DOHH2 (cell line): Measurements from ENCODE around the gene ZNF608.

Source experiments
- H3F3A ChIP-seq: fragments of 200-600 bp; sonication (generic), shearing (Covaris generic); 2 replicates; pipeline ENCODE4 v1.6.0; 2016; ENCODE audit warnings: antibody characterized with exemption, mild to moderate bottlenecking; ENCODE audit not compliant: control insufficient read depth, insufficient read depth
- H3K27ac ChIP-seq: fragments of 200-600 bp; sonication (generic); 2 replicates; pipeline ENCODE4 v1.5.1; 2014; ENCODE audit warnings: low read depth, mild to moderate bottlenecking, low read length, moderate library complexity
- H3K27me3 ChIP-seq: fragments of 200-600 bp; sonication (generic); 2 replicates; pipeline ENCODE4 v1.6.1; 2014; ENCODE audit warnings: mild to moderate bottlenecking, low read length, mixed read lengths; ENCODE audit not compliant: control insufficient read depth
- H3K36me3 ChIP-seq: fragments of 200-600 bp; sonication (generic); 2 replicates; pipeline ENCODE4 v1.6.1; 2014; ENCODE audit warnings: mild to moderate bottlenecking, low read length, moderate library complexity, mixed read lengths; ENCODE audit not compliant: control insufficient read depth
- H3K4me1 ChIP-seq: fragments of 200-600 bp; sonication (generic); 2 replicates; pipeline ENCODE4 v1.6.1; 2014; ENCODE audit warnings: mild to moderate bottlenecking, low read length, mixed read lengths; ENCODE audit not compliant: control insufficient read depth
- H3K4me2 ChIP-seq: fragments of 200-600 bp; sonication (generic); 2 replicates; pipeline ENCODE4 v1.6.0; 2014; ENCODE audit warnings: mild to moderate bottlenecking, low read length, moderate library complexity
- H3K4me3 ChIP-seq: fragments of 200-600 bp; sonication (generic); 2 replicates; pipeline ENCODE4 v1.5.1; 2014; ENCODE audit warnings: mild to moderate bottlenecking, low read length, mixed read lengths
- H3K79me2 ChIP-seq: fragments of 200-600 bp; sonication (generic); 2 replicates; pipeline ENCODE4 v1.6.1; 2014; ENCODE audit warnings: mild to moderate bottlenecking, low read length, mixed read lengths; ENCODE audit not compliant: control insufficient read depth
- H3K9me2 ChIP-seq: fragments of 200-600 bp; sonication (generic); replicated peaks from 2 replicates; pipeline ENCODE4 v1.6.1; 2014; ENCODE audit warnings: mild to moderate bottlenecking, low read length, mixed read lengths; ENCODE audit not compliant: control insufficient read depth
- H3K9me3 ChIP-seq: fragments of 200-600 bp; sonication (generic); 2 replicates; pipeline ENCODE4 v1.6.1; 2014; ENCODE audit warnings: antibody characterized with exemption, low read length, mixed read lengths; ENCODE audit not compliant: control insufficient read depth, insufficient read depth
- H4K20me1 ChIP-seq: fragments of 200-600 bp; sonication (generic); 2 replicates; pipeline ENCODE4 v1.6.0; 2014; ENCODE audit warnings: low read depth, mild to moderate bottlenecking, antibody characterized with exemption, low read length, moderate library complexity; ENCODE audit not compliant: control insufficient read depth, insufficient read depth
- CTCF ChIP-seq: fragments of 200-600 bp; sonication (generic); IDR thresholded peaks from one replicate; pipeline ENCODE4 v1.5.1; 2014; ENCODE audit warnings: antibody characterized with exemption, mild to moderate bottlenecking, low read depth, low read length; ENCODE audit not compliant: poor library complexity, severe bottlenecking
- EZH2phosphoT487 ChIP-seq: fragments of 200-600 bp; sonication (generic); IDR thresholded peaks from 2 replicates; pipeline ENCODE4 v1.6.1; 2017; ENCODE audit warnings: borderline replicate concordance, mild to moderate bottlenecking, antibody characterized with exemption, low read length, moderate library complexity, mixed read lengths

The ZNF608 gene

GRCh38 chr5:124748687-124749594, 2.5 kb upstream of the ZNF608 start:
- H3K27me3 ChIP-seq, result no peaks in the 10 kb centered on the region
- peaks cover 27% of the 10 kb centered on the region for H3K79me2 ChIP-seq
- H3K27ac ChIP-seq, result peak overlapping the region; percentile 98
- peaks cover 8% of the 10 kb centered on the region; the same call in 1 of the 2 replicates for H3K36me3 ChIP-seq
- H3F3A ChIP-seq, result peaks cover 20% of the 10 kb centered on the region
- no peaks in the 10 kb centered on the region for H3K9me3 ChIP-seq
- H3K4me3 ChIP-seq, result peak overlapping the region; percentile 77
- H4K20me1 ChIP-seq, result no peaks in the 10 kb centered on the region
- peaks cover 47% of the 10 kb centered on the region for H3K4me1 ChIP-seq
- peak overlapping the region; percentile 93 for H3K4me2 ChIP-seq
- TF ChIP-seq CTCF, result no peak
- no peak for TF ChIP-seq EZH2phosphoT487
- H3K9me2 ChIP-seq, result no peaks in the 10 kb centered on the region

GRCh38 chr5:124747791-124748686, 1.6 kb upstream of the ZNF608 start:
- H3F3A ChIP-seq, result peaks cover 20% of the 10 kb centered on the region
- H3K79me2 ChIP-seq, result peaks cover 36% of the 10 kb centered on the region
- H3K9me3 ChIP-seq, result no peaks in the 10 kb centered on the region
- no peaks in the 10 kb centered on the region for H3K9me2 ChIP-seq
- H4K20me1 ChIP-seq, result no peaks in the 10 kb centered on the region
- peak overlapping the region; percentile 98 for H3K27ac ChIP-seq
- peak overlapping the region; percentile 77 for H3K4me3 ChIP-seq
- TF ChIP-seq CTCF (no peak), EZH2phosphoT487 (no peak)
- no peaks in the 10 kb centered on the region for H3K27me3 ChIP-seq
- peaks cover 54% of the 10 kb centered on the region for H3K4me1 ChIP-seq
- H3K36me3 ChIP-seq, result peaks cover 10% of the 10 kb centered on the region; the same call in 1 of the 2 replicates
- peak overlapping the region; percentile 93 for H3K4me2 ChIP-seq

GRCh38 chr5:124746916-124747790, 714 bp upstream of the ZNF608 start:
- no peaks in the 10 kb centered on the region for H3K9me2 ChIP-seq
- peaks cover 13% of the 10 kb centered on the region; the same call in 1 of the 2 replicates for H3K36me3 ChIP-seq
- H3K27me3 ChIP-seq, result no peaks in the 10 kb centered on the region
- no peaks in the 10 kb centered on the region for H4K20me1 ChIP-seq
- H3K4me1 ChIP-seq, result peaks cover 63% of the 10 kb centered on the region
- peak overlapping the region; percentile 77 for H3K4me3 ChIP-seq
- H3K4me2 ChIP-seq, result peak overlapping the region; percentile 93
- peaks cover 20% of the 10 kb centered on the region for H3F3A ChIP-seq
- TF ChIP-seq CTCF, result no peak
- no peak for TF ChIP-seq EZH2phosphoT487
- no peaks in the 10 kb centered on the region for H3K9me3 ChIP-seq
- H3K27ac ChIP-seq, result peak overlapping the region; percentile 98
- H3K79me2 ChIP-seq, result peaks cover 45% of the 10 kb centered on the region
